HG03066 (cell line): ENCODE measurements around the gene TMEM120B.
"Not testable (repeated sequence)": the region's sequence is repeated elsewhere in the genome, so short reads cannot be mapped to it uniquely, and the experiment has no call there.

Experiments
- ATAC-seq: cut with Tn5 transposase; IDR thresholded peaks from one replicate; pipeline ENCODE4 v1.9.1; 2021; ENCODE audit warnings: low read depth; ENCODE audit not compliant: unreplicated experiment

The TMEM120B gene

DNA sequence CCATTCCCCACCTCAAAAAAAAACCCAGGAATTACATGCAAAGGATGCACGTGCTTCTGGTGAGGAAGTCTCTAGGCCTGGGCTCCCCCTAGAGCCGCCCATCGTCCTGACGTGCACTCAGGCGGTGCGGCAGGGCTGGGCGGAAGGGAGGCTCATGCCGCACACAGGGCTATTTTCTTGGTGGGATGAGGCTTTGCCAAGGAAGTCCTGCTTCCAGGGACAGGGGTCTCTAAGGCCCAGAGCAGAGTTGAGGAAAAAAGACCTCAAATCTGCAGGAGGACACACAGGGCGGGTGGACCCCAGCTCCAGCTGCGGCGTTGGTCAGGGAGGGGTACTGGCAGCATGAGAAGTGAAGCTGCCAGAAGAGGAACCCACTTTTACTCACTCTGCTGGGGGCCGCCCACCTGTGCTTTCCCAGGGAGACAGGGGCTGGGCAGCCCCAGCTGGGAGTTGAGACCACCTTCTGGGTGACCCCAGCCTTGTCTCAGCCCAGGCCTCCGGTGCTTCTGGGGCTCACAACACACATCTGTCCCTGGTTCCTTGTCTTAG lies 76.8 kb downstream of the TMEM120B start:
- ATAC-seq, result no peak

DNA sequence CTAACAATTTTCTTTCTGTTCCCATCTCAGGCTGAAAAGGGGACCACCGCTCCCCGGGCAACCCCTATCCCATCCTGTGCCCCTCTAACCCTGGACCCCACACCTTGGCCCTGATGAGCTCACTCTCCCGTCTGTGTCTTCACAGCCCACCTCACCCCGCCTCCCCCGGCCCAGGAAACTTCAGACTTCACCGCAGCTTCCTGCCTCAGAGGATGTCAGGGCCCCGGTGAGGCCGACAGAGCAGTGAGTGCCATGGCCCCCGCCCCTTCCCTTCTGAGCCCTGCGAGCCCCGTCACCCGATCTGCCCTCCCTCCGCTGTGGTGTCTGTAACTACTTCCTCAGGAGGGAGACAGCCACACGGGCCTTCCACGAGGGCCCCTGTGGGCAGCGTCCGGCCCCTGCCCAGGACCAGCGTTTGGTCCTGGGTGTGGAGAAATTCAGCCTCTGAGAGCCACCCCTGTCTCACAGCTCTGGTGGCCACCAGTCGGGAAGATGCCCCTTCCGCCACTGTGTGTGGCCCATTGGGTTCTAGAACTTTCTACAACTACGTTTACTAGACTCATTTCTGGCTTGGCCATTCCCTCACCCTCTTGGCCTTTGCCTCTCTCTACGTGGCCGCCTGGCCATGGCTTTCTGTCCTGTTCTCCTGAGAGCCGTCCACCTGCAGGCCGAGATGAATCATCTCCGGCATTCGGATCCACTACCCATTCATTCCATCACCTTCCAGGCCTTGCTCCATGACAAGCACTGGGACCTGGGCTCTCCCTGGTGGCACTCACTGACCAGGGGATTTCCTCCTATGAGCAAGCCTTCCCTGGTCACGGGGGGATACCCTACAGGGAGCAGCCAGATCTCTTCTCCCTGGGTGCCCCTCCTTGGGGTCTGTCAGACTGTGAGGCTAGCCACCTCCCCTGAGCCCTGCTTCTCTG lies 77.5 kb downstream of the TMEM120B start:
- peak; percentile 43 for ATAC-seq

DNA sequence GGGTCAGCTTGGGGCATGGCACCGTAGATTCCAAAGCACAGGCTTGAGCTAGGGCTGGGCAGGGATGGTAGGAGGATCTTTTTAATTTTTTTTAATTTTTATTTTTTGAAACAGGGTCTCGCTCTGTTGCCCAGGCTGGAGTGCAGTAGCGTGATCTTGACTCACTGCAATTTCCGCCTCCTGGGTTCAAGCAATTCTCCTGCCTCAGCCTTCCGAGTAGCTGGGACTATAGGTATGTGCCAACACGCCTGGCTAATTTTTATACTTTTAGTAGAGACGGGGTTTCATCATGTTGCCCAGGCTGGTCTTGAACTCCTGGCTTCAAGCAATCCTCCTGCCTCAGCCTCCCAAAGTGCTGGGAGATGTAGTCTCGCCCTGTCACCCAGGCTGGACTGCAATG lies 78.2 kb downstream of the TMEM120B start:
- ATAC-seq, result not testable (repeated sequence)

DNA sequence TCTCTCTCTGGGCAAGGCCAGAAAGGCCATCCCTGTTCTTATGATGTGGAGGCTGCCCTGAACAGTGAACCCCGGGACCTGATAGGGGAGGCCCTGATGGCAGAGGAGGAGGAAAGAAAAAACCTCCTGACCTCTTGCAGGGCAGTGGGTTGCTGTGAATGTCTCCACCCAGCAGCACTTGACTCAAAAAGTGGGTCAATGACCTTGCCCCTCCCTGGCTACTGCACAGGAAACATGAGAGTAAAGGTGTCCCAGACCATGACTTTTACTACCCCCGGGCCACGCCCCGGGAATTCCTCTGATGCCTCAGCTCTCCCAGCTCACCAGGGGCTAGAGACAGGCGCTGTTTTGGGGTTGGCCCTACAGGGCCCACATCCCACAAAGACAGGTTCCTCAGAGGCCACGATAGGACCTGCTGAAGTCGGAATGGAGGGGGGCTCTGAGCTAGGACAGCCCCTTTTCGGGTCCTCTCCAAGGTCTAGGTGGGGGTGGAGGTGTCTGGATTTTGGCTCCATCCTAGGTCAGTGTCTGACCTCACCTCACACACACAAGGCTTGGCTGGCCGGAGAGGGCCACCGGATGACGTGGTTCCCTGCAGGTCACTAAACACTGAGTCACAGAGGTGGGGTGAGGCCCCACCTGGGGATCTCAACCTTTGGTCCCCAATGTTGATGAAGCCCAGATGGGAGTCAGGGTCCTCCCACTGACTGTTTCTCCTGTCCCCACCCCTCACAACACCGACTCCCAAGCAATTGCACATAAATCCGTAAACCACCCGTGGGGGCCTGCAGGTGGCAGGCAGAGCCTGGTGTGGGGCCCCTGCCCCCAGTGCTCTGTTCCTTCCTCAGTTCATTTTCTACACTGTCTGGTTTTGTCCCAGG lies 79.4 kb downstream of the TMEM120B start:
- no peak for ATAC-seq

DNA sequence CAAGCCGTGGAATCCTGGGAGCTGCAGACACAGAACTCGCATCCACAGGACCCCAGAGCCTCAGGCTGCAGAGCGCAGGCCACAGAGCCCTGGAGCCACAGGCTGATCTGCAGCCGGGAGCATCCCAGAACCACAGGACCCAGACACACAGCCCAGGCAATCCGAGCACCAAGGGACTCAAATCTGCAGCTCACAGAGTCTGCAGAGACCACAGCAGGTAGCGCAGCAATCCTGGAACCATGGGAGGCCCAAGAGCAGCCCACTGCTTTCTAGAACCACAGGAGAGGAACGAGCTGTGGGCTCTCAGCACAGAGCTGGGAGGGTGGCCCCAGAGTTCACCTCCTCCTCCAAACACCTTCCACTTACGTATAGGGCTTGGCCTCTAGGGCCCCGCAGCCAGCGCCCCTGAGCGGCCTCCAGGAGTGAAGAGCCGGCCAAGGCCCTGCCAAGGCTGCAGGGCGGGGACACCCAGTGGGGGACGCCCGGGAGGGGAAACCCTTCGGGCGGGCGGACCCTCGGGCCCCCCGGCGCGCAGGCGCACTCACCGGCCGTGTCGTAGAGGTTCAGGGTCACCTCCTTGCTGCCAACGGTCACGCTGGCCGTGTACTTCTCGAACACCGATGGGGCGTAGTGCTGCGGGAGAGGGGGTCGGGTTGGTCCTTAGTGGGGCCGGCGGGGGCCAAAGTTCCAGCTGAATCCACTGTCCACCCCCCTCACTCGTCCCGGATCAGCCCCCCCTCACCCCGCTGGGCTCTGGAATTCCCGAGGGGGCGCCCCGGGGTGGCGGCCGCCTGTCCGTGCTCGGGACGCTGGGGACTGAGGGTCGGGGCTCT lies 80.3 kb downstream of the TMEM120B start:
- ATAC-seq, result no peak

DNA sequence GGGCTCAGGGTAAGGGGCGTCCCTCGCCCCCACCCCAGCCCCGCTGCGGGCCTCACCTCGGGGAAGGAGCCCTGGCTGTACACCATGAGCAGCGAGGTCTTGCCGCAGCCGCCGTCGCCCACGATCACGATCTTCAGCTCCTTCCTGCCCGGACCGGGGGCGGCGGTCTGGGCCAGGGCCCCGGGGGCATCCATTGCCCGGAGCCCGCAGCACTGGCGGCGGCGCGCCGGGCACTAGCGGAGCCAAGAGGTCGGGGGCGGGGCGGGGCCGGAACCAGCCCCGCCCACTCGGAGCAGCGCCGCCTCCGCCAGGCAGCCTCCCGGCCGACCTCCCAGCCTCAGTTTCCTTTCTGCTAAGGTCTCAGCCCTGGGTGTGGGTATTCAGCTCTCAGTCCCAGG lies 80.9 kb downstream of the TMEM120B start, which contains the start of gene RHOF:
RHOF (minus strand) TSS at position 249 of the 398 bp plus-strand sequence; CDS start at position 194, 55 bp downstream.
- ATAC-seq, result peak; percentile 16

DNA sequence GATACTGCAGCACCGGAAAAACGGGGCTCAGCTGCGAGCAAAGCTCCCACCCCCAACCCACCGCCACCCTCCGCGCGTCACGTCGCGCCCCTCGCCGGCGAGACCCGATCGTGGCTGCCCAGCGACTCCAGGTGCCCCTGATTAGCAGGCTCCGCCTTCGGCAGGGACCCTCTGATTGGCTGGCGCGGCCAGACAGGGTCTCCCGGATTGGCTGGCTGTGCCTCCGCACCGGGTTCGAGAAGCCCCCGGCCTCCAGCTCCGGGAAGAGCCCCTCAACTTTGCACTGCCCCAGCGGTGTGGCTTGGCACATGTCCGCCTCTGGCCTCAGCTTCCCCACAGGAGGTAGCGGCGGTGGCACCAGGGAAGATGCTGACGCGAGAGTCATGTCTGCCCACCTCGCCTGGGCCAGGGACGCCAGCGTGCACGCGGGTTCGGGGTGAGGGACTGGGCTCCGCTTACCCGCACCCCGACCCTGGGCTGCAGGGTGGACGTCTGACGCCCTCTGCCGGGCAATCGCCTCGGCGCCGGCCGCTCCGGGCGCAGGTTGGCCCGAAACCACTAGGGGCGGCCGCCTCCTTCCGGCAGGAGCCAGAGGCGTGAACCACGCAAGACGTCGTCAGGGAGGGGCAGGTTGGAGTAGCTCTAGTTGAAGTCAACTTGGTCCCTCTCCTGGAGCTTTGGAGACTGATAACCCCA lies 81.4 kb downstream of the TMEM120B start:
- peak; percentile 44 for ATAC-seq

DNA sequence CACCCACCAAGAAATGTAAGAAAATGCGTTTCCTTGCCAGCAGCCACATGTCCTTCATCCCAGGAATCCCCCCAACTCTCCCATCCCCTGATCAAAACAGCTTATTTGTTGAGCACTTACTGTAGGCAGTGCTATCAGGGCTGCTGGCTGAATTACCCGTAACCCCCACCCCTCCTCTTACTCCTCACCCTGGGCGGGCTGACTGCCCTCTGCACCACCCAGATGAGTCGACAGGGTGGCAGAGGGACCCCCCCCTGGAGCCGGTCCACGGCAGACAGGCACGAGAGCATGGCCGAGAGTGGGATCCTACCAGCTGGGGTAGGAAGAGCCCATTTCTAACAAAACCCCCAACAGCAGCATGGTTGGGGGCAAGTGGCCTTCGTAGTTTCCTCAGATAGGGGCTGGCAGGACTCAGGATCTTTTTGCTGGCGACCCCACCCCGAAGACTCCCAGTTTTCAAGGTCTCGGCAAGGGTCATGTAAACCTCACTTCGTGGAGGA lies 82.0 kb downstream of the TMEM120B start:
- no peak for ATAC-seq

DNA sequence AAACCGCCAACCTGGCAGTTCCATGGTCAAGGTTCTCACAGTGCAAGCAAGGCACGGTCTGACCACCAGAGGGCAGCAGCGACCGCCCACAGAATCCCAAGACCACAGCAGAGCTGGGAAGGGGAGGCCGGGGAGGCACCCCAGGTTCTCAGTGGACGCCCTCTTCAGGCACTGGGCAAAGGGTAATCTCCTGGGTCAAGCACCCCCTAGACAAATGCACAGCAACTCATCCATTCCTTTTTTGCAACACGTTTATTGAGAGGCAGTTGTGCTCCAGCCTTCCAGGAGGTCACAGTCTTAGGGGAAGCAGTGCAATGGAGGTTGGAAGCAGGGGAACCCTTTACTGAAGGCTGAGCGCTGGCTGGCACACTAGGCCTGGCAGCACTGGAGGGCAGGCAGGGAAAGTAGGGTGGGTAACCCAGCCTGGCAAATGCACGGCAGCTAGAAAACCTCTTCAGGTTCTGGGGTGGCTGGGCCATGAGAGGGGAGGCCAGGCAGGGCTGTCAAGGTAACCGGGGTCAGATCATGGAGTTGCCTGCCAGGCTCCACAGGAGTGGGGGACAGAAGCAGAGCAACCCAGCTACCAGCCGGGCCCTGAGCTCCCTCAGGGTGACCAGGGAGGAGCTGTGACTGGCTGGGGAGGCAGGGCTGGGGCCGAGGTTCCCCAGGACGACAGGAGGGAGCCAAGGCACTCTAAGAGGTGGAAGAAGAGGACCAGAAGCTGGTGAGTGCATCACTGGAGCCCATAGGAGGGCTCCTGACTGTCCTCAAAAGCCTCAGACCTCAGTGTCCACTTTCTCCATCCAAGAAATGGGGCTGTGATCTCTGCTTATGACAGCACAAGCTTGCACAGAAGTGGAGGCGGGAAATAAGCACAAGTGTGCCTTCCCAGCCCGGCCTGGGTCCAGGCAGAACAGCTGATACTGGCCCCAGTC lies 82.7 kb downstream of the TMEM120B start:
- peak; percentile 28 for ATAC-seq

DNA sequence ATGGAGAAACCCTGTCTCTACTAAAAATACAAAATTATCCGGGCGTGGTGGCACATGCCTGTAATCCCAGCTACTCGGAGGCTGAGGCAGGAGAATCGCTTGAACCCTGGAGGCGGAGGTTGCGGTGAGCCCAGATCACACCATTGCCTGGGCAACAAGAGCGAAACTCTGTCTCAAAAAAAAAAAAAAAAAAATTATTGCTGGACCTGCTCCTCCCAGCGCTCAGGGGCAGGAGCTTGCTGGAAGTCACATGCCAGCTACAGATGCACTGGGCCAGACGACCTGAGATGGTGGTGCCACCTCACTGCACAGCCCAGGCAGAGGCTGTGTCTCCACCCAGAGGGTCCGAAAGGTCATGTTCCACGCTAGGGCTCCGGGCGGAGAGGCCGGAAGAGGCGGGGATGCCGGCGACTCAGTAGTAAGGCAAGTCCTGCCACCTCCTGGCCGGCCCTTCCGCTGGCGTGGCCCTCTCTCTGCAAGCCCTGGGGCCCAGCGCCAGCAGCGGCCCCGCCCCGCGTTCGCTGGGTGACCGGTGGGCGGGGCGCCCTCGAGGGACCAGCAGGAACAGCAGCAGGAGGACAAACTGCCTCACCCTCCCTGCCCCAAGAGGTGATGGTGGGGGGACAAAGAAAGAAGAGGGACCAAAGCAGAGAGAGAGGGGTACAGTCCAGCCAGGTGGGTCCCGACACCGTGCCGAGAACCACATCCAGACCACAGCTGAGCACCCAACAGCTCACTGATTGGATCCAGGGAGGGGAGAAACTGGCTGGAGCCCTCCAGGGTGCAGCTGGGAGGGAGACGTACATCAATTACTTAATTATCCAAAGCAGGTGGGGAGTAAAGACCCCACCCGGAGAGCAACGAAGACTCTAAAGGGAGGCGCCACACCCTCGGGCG lies 84.6 kb downstream of the TMEM120B start:
- no peak for ATAC-seq

DNA sequence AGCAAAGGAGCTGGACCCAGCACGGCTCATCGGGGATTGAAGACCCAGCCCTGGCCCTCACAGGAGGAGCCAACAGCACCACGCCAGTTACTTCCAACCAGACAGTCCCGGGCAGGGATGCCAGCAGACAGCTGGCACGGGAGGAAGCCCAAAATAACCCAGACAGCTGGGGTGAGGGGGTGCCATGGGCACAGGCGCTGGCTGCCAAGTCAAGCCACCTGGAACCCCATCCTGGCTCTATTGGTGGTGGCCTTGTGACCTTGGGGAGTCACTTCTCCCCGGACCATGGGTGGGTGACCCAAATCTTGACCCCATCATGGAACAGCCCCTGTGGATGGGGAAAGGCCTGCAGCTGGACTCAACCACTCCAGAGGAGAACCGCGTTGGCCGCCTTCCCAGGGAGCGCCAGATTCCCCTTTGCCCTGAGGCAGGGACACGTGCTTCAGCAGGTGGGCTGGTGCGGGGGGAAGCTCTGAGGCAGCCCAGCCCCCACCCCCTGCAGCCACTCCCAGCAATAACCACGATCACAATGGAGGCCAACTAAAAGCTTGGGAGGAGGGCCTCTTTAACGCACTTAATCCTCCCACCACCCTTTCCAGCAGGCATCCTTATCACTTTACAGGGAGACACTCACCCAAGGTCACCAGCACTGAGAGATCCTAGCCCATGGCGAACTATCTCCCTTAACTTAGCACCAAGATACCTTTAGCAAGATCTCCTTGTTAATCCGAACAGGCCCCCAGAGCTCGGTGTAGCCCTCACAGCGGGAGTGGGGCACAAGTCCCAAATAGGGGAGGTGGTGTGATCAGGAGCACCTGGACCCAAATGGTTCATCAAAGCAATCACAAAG lies 85.6 kb downstream of the TMEM120B start:
- no peak for ATAC-seq

DNA sequence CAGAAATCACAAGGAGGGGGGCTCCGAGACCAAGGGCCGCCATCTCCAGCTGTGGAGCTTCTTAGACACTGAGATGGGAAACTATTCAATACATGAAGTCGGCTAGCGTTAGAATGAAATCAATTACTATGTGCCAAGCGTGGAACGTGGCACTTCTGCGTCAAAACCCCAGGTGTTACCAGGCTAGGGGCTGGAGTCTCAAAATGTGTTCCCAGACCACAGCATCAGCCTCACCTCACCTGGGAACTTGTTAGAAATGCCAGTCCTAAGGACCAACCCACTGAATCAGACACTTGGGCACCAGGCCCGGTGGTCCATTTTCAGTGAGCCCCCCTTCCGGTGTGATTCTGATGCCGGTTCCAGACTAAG lies 86.2 kb downstream of the TMEM120B start:
- ATAC-seq, result no peak

DNA sequence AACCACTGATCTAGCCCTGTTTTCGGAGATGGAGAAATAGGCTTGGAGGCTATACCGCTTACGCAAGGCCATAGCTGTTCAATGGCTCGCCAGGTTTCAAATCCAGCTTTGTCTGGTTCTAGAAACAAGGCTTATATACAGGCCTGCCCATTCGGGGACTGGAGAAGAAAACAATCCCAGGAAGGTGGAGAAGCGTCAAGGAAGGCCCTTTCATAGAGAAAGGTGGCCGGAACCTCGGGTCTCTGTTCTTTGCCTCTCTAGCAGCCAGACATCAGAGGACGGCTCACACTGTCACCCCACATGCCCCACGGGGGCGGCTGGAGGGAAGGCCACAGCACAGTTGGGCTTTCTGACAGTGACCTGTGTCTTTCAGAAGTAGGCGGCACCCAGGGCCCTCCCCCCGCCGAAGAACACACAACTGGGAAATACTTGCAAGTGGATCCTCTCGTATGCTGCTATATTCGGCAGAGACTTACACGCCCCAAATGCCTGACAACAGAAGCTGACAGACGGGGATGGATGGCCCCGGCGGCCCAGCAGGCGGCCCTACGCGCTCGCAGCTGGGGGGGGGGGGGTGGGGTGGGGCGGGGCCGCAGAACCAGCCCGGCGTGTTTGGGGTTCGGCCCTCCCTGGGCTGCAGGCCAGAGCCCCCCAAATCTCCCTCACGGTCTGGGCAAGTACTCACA lies 86.7 kb downstream of the TMEM120B start:
- no peak for ATAC-seq

DNA sequence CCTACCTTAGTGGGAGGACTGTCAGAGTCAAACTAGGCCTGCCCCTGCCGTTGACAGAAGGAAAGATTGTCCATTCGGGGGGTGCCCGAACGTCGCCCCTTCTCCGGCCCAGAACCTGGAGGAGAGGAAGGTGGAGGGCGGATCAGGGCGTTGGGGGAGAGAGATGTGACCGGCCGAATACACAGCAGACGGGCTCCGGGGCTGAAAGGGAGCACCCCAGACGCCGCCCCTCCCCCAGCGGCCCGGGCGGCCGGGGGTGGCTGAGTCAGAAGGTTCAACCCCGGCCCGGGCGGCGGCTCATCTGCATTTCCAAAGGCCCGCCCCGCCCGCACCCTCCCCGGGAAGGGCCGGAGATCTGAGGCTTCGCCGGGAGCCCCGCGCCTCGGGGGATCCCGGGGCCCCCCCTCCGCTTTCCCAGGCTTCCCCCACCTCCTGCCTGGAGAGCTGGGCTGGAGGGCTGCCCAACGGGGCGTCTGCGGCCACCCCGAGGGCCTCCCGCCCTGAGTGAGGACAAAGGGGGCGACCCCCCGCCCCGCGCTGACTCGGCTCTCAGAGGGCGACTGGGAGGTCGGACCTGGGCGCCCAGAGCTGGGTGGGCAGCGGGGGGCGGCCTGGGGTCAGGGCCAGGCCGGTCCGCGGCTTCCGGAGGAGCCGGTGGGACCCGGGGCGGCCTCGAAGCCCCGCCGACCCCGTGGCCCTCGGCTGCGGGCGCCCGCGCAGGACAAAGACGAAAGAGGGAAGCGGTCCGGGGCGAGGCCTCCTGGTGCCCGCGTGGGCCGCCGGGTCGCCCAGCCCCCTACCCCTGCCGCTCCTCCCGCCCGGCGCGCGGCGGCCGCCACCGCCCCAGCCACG lies 87.5 kb downstream of the TMEM120B start:
- no peak for ATAC-seq
